ENCODE results near the gene RALGAPA2. TPM values are rescaled to one million over a fixed set of nuclear protein-coding genes. Genes with fewer than 3 reads are reported as not detected.

RALGAPA2 gene
- total RNA-seq, 1 donor, result 10.8 TPM

- H3K4me3 ChIP-seq (ENCODE audit: low read depth, low read length), result no peak overlapping the region
- DNase-seq (ENCODE audit: low read depth), result no peak
- no peak for TF ChIP-seq CTCF (IDR thresholded peaks at IDR 0.05; ENCODE audit: insufficient read depth, low read length)
Measured at GRCh38 chr20:20440886-20441658, 271.4 kb downstream of the RALGAPA2 start.

GRCh38 chr20:20440481-20440880 is 272.0 kb downstream of the RALGAPA2 start:
- no peak for TF ChIP-seq CTCF (IDR thresholded peaks at IDR 0.05; ENCODE audit: insufficient read depth, low read length)
- H3K4me3 ChIP-seq (ENCODE audit: low read depth, low read length), result no peak overlapping the region
- DNase-seq (ENCODE audit: low read depth), result no peak

GRCh38 chr20:20439602-20440190 is 272.7 kb downstream of the RALGAPA2 start:
- no peak for TF ChIP-seq CTCF (IDR thresholded peaks at IDR 0.05; ENCODE audit: insufficient read depth, low read length)
- H3K4me3 ChIP-seq (ENCODE audit: low read depth, low read length), result no peak overlapping the region
- no peak for DNase-seq (ENCODE audit: low read depth)

GRCh38 chr20:20437314-20437713 is 275.1 kb downstream of the RALGAPA2 start:
- no peak for DNase-seq (ENCODE audit: low read depth)
- TF ChIP-seq CTCF (IDR thresholded peaks at IDR 0.05; ENCODE audit: insufficient read depth, low read length), result no peak
- no peak overlapping the region for H3K4me3 ChIP-seq (ENCODE audit: low read depth, low read length)

- no peak for DNase-seq (ENCODE audit: low read depth)
- no peak for TF ChIP-seq CTCF (IDR thresholded peaks at IDR 0.05; ENCODE audit: insufficient read depth, low read length)
- H3K4me3 ChIP-seq (ENCODE audit: low read depth, low read length), result no peak overlapping the region
Measured at GRCh38 chr20:20436689-20437088, 275.8 kb downstream of the RALGAPA2 start.

- no peak overlapping the region for H3K4me3 ChIP-seq (ENCODE audit: low read depth, low read length)
- DNase-seq (ENCODE audit: low read depth), result no peak
- TF ChIP-seq CTCF (IDR thresholded peaks at IDR 0.05; ENCODE audit: insufficient read depth, low read length), result no peak
Measured at GRCh38 chr20:20435453-20435852, 277.0 kb downstream of the RALGAPA2 start.

Measured in fibroblast of the aortic adventitia (primary cell).